ENCODE measurements around the gene KRT36. TPM values are rescaled to one million over a fixed set of nuclear protein-coding genes. Genes with fewer than 3 reads are reported as not detected.
A peak's percentile ranks its signal among the peaks of the same experiment; 100 is the strongest.

Gene KRT36
- total and polyA plus RNA-seq, 2 of the 8 experiments (the other 6 are each of a cell fraction or from before 2014, with no cell fraction given) = not detected

- Histone ChIP-seq H4K91ac (replicated peaks; ENCODE audit: insufficient read length, low read length) (no peak overlapping the region), H2BK15ac (ENCODE audit: low read length) (no peak overlapping the region), H2BK12ac (ENCODE audit: low read depth, low read length) (peak overlapping the region; percentile 71; the same call in 1 of the 2 replicates), H3K9me3 (ENCODE audit: insufficient read depth in 2 of 2, low read depth in 1 of 2, low read length in 1 of 2) (no peaks in the 10 kb centered on the region), H3K4me1 (replicated peaks in 1 of 4; ENCODE audit: control insufficient read depth in 3 of 4, insufficient read depth in 4 of 4, low read length in 3 of 4) (peaks cover 10 to 23% (median 16%) of the 10 kb centered on the region in 4 experiments), H4K20me1 (replicated peaks in 1 of 2; ENCODE audit: control insufficient read depth in 1 of 2, insufficient read depth in 2 of 2, low read length in 2 of 2) (no peaks in the 10 kb centered on the region), H3K27me3 (replicated peaks in 1 of 4; ENCODE audit: control insufficient read depth in 3 of 4, extremely low read depth in 1 of 4, insufficient read depth in 3 of 4, low read length in 3 of 4) (no peaks in the 10 kb centered on the region; a peak in 1 of 7 replicates), H3K18ac (ENCODE audit: extremely low read depth, low read length) (peak overlapping the region; percentile 71), H3K4me3 (ENCODE audit: extremely low read depth in 1 of 4, insufficient read depth in 2 of 4, low read depth in 3 of 4, low read length in 4 of 4) (no peak overlapping the region), H3K14ac (ENCODE audit: insufficient read length) (no peak overlapping the region), H3K4me2 (ENCODE audit: insufficient read depth in 1 of 2, low read depth in 2 of 2, low read length in 2 of 2) (0 out of 4 replicates have a peak overlapping the region, but pooled peaks of 1 of the 2 experiments have one; percentile 26), H3K79me2 (ENCODE audit: control insufficient read depth in 1 of 2, insufficient read depth in 2 of 2, low read length in 2 of 2) (no peaks in the 10 kb centered on the region), H3K27ac (ENCODE audit: low read depth, low read length) (no peak overlapping the region), H4K8ac (ENCODE audit: extremely low read depth, insufficient read depth, low read length) (no peak overlapping the region), H3K79me1 (ENCODE audit: low read depth, low read length) (no peaks in the 10 kb centered on the region), H3K9ac (replicated peaks in 1 of 4; ENCODE audit: extremely low read depth in 1 of 4, low read depth in 3 of 4, low read length in 3 of 4) (0 out of 7 replicates have a peak overlapping the region, but pooled peaks of 1 of the 4 experiments have one; percentile 8), H2BK20ac (ENCODE audit: low read length) (peak overlapping the region; percentile 93; the same call in 1 of the 2 replicates), H3K4ac (replicated peaks; ENCODE audit: insufficient read length, low read depth, low read length) (no peak overlapping the region), H3K23me2 (ENCODE audit: low read depth, low read length) (no peaks in the 10 kb centered on the region), H3K56ac (replicated peaks; ENCODE audit: insufficient read length, low read depth, low read length) (no peak overlapping the region), H2BK120ac (replicated peaks; ENCODE audit: low read depth, low read length) (no peak overlapping the region), H3K36me3 (ENCODE audit: control insufficient read depth in 2 of 4, insufficient read depth in 4 of 4, low read length in 3 of 4) (no peaks in the 10 kb centered on the region), H2BK5ac (ENCODE audit: low read depth, low read length) (peak overlapping the region; percentile 52; the same call in 1 of the 2 replicates), H4K5ac (ENCODE audit: insufficient read length, low read depth, low read length) (no peak overlapping the region), H3K23ac (ENCODE audit: insufficient read length) (no peak overlapping the region), H2AK5ac (ENCODE audit: low read depth, low read length) (no peak overlapping the region), H2AFZ (ENCODE audit: low read length) (no peak overlapping the region)
- no peak for DNase-seq (ENCODE audit: low read depth in 1 of 2, low spot score in 2 of 2)
- CTCF ChIA-PET (ENCODE audit: partially characterized antibody) = interaction anchor here (5.5 kb wide), 1 partner anchor 10 kb away, joined by 48 read pairs; no protein-coding TSS in a partner anchor
- FAIRE-seq = no peak
- TF ChIP-seq SP1 (IDR thresholded peaks at IDR 0.05; ENCODE audit: low read depth, low read length) (0 out of 2 replicates have a peak, but pooled peaks have one; percentile 8), TCF12 (IDR thresholded peaks at IDR 0.05; ENCODE audit: low read depth, low read length) (0 out of 2 replicates have a peak, but pooled peaks have one; percentile 35), SP2 (IDR thresholded peaks at IDR 0.05; ENCODE audit: low read length) (no peak), TEAD4 (IDR thresholded peaks at IDR 0.05; ENCODE audit: low read depth, low read length) (0 out of 2 replicates have a peak, but pooled peaks have one; percentile 12), YY1 (IDR thresholded peaks at IDR 0.05; ENCODE audit: low read depth, low read length) (no peak), SIRT6 (IDR thresholded peaks at IDR 0.05; ENCODE audit: low read length) (no peak)
- WGBS, 2 experiments (ENCODE audit: extremely low coverage in 1 of 2, insufficient coverage in 1 of 2, insufficient read length in 1 of 2, insufficient replicate concordance in 2 of 2, low coverage in 1 of 2, low lambda C conversion rate in 2 of 2, missing lambda C conversion rate in 1 of 2) = 70% methylated on average over 5 of the region's 5 CpGs; no CpG with 5 or more reads in 1 of the 2 experiments
- POLR2A ChIA-PET (ENCODE audit: partially characterized antibody) = interaction anchor here (16.2 kb wide), 1 partner anchor 13 kb away, joined by 293 read pairs; the partner anchor contains the start of gene KRT19
These were observed 48.9 kb upstream of the KRT36 start for GRCh38 chr17:41538565-41538991.
